A549 (cell line): ENCODE measurements around the gene LEFTY1.

Source experiments
- BCL3 ChIP-seq: fragments of >200 bp; sonication (Bioruptor Twin); formaldehyde crosslinking; IDR thresholded peaks from 3 replicates; pipeline ENCODE4 v1.6.1; 2016
- BHLHE40 ChIP-seq: IDR thresholded peaks from 2 replicates; pipeline ENCODE4 v1.6.1; 2012; ENCODE audit warnings: low read depth, low read length, inconsistent platforms
- CEBPB ChIP-seq, 2 experiments: fragments of >200 bp in 1 of 2; sonication (Bioruptor Twin) in 1 of 2; formaldehyde crosslinking in 1 of 2; IDR thresholded peaks; 2 replicates each; pipeline ENCODE4 v1.6.1; 2012 to 2016
- CTCF ChIP-seq: fragments of >200 bp; sonication (Bioruptor Twin); formaldehyde crosslinking; IDR thresholded peaks from 3 replicates; pipeline ENCODE4 v1.5.1; 2016
- EP300 ChIP-seq, 2 experiments: fragments of >200 bp; sonication (Bioruptor Twin); formaldehyde crosslinking; IDR thresholded peaks; 2 replicates in 1 of 2; 3 replicates in 1 of 2; pipeline ENCODE4 v1.6.1; 2016 to 2017
- ESRRA ChIP-seq: fragments of 150-350 bp; IDR thresholded peaks from 2 replicates; pipeline ENCODE4 v1.6.1; 2014; ENCODE audit warnings: mild to moderate bottlenecking, low read length, borderline replicate concordance
- GATA3 ChIP-seq: IDR thresholded peaks from 2 replicates; pipeline ENCODE4 v1.6.1; 2012; ENCODE audit warnings: borderline replicate concordance
- HDAC2 ChIP-seq: fragments of 200-600 bp; sonication (generic); IDR thresholded peaks from 2 replicates; pipeline ENCODE4 v1.6.1; 2016
- MYC ChIP-seq: IDR thresholded peaks from 2 replicates; pipeline ENCODE4 v1.6.1; 2012; ENCODE audit warnings: mild to moderate bottlenecking, inconsistent platforms, low read length, improper control_type of control experiment, borderline replicate concordance
- POLR2A ChIP-seq: IDR thresholded peaks from 2 replicates; pipeline ENCODE4 v1.6.1; 2012; ENCODE audit warnings: mild to moderate bottlenecking, low read length
- RAD21 ChIP-seq, 2 experiments: fragments of >200 bp in 1 of 2; sonication (Bioruptor Twin) in 1 of 2; formaldehyde crosslinking in 1 of 2; IDR thresholded peaks in 1 of 2; conservative IDR thresholded peaks in 1 of 2; 2 replicates in 1 of 2; 3 replicates in 1 of 2; pipeline ENCODE4 v1.6.1; 2012 to 2018; ENCODE audit warnings: inconsistent platforms in 1 of 2
- REST ChIP-seq: fragments of 200-600 bp; sonication (generic); IDR thresholded peaks from 2 replicates; pipeline ENCODE4 v1.6.1; 2016; ENCODE audit warnings: antibody characterized with exemption, mild to moderate bottlenecking, moderate library complexity
- TF ChIP-seq, protein P1 (sequence below): fragments of 250-450 bp; sonication (Bioruptor Pico); IDR thresholded peaks from 2 replicates; pipeline ENCODE4 v1.5.0; 2021; ENCODE audit warnings: mild to moderate bottlenecking, moderate library complexity, borderline replicate concordance
- TF ChIP-seq, protein P2 (sequence below): IDR thresholded peaks from 2 replicates; pipeline ENCODE4 v1.6.1; 2012

DNA sequence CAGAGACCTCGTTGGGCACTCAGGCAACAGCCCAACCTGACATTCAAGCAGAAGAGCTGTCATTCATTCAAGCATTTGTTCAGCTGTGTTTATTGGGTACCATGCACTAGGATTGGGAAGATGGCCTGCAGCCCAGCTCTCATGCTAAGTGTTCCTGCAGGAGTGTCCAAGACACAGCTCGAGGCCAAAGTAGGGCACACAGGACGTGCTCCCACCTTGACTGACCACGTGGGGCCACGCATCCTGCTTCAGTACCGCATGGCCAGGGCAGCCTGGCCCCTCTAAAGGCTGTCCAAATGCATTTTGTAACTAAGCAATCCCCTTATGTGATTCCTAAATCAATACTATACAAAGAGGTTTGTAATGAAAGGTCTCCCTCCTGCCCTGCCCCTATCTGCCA lies 25.4 kb upstream of the LEFTY1 start:
- TF ChIP-seq RAD21 (conservative IDR thresholded peaks at IDR 0.05 in 1 of 2, IDR thresholded peaks at IDR 0.05 in 1 of 2) = no peak
- TF ChIP-seq CTCF = no peak
- no peak for TF ChIP-seq BCL3
- no peak for TF ChIP-seq POLR2A
- TF ChIP-seq, protein P1, sequence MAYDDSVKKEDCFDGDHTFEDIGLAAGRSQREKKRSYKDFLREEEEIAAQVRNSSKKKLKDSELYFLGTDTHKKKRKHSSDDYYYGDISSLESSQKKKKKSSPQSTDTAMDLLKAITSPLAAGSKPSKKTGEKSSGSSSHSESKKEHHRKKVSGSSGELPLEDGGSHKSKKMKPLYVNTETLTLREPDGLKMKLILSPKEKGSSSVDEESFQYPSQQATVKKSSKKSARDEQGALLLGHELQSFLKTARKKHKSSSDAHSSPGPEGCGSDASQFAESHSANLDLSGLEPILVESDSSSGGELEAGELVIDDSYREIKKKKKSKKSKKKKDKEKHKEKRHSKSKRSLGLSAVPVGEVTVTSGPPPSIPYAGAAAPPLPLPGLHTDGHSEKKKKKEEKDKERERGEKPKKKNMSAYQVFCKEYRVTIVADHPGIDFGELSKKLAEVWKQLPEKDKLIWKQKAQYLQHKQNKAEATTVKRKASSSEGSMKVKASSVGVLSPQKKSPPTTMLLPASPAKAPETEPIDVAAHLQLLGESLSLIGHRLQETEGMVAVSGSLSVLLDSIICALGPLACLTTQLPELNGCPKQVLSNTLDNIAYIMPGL (CRISPR knock-in tag) = no peak
- no peak for TF ChIP-seq BHLHE40
- TF ChIP-seq EP300 (IDR thresholded peaks at IDR 0.05) = no peak
- no peak for TF ChIP-seq ESRRA
- TF ChIP-seq, protein P2, sequence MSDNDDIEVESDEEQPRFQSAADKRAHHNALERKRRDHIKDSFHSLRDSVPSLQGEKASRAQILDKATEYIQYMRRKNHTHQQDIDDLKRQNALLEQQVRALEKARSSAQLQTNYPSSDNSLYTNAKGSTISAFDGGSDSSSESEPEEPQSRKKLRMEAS = no peak
- no peak for TF ChIP-seq MYC
- no peak for TF ChIP-seq REST
- TF ChIP-seq CEBPB (IDR thresholded peaks at IDR 0.05) = no peak
- TF ChIP-seq HDAC2 = no peak
- TF ChIP-seq GATA3 = no peak
